HG02759 (cell line): ENCODE measurements around the gene ERBIN.
"Not testable (repeated sequence)": the region's sequence is repeated elsewhere in the genome, so short reads cannot be mapped to it uniquely, and the experiment has no call there.

Experiments used
- ATAC-seq: cut with Tn5 transposase; IDR thresholded peaks from one replicate; pipeline ENCODE4 v1.9.1; 2021; ENCODE audit warnings: mild to moderate bottlenecking, moderate library complexity; ENCODE audit not compliant: unreplicated experiment

ERBIN gene

DNA sequence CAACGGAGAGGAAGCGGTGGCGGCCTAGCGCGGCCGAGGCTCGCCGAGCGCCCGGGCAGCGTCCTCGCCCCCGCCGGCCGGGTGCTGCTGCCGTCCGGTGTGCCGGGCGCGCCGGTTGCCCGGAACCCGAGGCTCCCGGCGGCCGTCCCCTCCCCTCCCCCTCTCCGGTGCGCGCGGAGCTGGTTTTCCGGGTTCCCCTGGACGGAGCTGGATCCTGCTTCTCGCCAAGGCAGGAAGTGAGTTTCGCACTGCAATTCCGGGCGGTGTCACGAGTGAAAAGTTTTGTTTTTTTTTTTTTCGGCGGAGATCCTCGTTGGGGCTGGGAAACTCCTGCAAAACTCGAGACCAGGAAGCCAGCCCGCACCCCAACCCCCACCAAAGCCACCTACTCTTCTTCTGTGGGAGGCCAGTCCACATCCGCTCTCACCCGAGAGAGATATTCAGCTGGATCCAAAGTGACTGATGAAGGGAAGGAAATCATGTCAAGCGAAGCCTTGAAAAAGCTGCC lies at the start of gene ERBIN:
TSS of gene ERBIN (plus strand) at position 300 of the 508 bp plus-strand sequence. CDS start 66,144 bp downstream, outside the sequence.
- ATAC-seq, result peak; percentile 27

GRCh38 chr5:65876970-65877369 lies 49.4 kb upstream of the ERBIN start:
- ATAC-seq, result no peak

GRCh38 chr5:65879668-65880256 lies 46.6 kb upstream of the ERBIN start:
- ATAC-seq, result not testable (repeated sequence)

DNA sequence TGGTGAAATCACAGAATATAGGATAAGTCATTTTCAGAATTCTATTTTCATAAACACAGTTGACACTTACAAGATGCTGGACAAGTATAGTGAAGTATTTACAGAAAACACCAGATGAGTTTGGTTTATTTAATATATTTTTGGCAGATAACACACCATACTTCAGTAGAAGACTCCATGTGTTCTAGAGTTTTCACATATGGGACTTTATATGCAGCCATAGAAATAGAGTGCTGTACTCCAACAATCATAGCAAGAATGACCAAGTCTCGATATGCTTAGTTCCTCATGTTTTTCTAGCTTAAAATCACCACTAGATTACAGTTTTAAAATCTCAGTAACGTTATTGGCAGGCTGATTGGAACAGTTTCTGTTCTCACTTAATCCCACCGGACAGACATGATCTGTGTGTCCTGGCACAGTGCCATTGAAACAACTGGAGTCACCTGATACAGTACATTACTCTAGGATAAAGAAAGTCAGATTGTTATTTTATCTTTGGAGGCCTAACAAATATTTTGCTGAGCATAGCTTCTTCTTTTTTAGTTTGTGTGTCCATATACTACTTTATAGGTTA lies 45.8 kb upstream of the ERBIN start:
- ATAC-seq, result no peak

GRCh38 chr5:65882278-65882677 lies 44.1 kb upstream of the ERBIN start:
- no peak for ATAC-seq

GRCh38 chr5:65883461-65883860 lies 42.9 kb upstream of the ERBIN start:
- ATAC-seq, result no peak

- no peak for ATAC-seq
These were observed 40.0 kb upstream of the ERBIN start for GRCh38 chr5:65886387-65886786.

GRCh38 chr5:65892024-65892423 lies 34.4 kb upstream of the ERBIN start:
- not testable (repeated sequence) for ATAC-seq

DNA sequence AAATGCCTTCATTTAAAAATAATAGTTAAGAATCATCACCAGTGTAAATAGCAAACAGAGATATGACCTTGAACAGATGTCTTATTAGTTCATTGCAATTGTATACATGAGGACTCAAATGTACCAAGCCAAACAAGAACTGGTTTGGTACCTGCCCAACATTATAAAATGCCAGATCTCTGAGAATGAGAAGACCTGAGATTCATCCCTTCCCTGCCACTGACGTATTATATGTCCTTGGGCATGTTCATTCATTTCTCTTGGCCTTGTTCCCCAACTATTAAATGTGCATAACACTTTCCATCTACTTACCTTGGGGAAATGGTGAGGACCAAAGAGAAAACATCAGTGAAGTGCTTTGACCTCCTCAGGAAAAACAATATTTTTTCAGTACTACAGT lies 33.6 kb upstream of the ERBIN start:
- no peak for ATAC-seq

GRCh38 chr5:65893749-65894430 lies 32.5 kb upstream of the ERBIN start:
- ATAC-seq, result no peak

DNA sequence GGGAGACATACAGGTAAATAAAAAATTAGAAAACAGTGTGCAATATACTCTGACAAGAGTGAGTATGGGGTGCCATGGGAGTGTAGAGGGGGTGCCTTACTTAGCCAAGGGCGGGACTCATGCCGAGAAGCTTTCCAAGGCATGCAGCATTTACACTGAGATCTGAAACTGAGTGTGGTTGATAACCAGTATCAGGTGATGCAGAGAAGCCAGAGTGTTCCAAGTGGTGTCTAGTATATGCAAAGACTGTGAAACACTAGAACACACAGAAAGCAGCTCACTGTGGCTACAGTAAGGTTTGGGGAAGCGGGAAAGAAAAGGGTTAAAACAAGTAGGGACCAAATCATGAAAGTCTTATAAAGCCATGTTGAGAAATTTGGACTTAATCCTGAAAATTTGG lies 30.5 kb upstream of the ERBIN start:
- ATAC-seq, result no peak

DNA sequence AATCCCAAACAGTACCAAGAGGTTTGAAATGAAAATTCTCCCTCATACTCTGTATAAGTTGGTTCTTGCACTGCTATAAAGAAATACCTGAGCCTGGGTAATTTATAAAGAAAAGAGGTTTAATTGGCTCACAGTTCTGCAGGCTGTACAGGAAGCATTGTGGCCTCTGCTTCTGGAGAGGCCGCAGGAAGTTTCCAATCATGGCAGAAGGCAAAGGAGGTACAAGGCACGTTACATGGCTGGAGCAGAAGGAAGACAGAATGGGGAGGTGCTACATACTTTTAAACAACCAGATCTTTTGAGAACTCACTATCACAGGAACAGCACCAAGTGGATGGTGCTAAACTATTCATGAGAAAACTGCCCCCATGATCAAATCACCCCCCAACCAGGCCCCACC lies 25.6 kb upstream of the ERBIN start:
- ATAC-seq, result no peak

DNA sequence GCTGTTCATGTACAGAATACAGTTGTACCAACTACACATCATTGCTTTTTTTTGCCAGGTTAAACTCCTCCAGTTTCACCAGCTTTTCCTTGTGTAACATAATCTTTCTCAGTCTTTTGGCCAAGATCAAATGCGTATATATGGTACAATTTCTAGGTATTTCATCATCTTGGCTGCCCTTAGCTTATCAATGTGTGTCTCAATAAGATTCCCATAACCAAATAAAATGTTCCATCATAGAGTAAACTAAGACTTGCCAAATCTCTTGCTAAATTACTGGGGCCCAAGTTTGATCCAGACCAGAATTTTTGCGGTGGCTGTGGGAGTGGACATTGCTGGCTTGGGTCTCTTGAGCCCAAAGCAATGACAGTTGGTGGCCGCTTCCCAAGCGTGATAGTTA lies 24.3 kb upstream of the ERBIN start:
- no peak for ATAC-seq

DNA sequence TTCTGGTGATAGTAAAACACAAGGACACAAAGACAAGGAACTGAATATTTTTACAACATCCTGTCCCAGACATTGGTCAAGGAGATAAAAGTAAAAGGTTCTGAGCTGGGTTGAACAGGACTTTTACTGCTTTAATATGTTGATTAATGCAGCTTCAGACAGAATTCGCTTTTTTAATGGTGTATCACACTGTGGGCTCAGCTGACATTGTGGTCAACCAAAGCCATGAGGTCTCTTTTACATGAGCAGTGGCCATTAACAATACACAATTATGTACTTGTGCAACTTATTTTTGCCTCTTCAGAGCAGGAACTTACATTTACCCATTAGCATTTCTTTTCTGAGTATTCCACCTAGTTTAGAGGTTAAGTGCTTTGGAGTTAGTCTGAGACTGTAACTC lies 22.8 kb upstream of the ERBIN start:
- ATAC-seq, result no peak

DNA sequence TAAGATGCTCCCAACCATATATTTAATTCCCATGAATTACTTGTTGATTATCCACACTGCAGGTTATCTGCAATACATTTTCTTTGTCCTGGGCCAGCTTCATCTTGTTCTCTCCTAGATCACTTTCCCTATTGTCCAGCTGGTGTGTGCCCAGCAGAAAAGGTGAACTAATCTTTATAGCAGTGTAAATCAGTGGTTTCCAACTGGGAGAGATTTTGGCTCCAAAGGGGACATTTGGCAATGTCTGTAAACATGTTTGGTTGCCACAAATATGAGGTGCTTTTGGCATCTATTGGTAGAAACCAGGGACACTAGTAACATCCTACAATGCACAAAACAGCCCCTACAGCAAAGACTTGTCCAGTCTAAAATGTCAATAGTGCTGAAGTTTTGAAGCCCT lies 20.1 kb upstream of the ERBIN start:
- ATAC-seq, result no peak

- ATAC-seq, result no peak
These were observed 19.2 kb upstream of the ERBIN start for GRCh38 chr5:65907135-65907534.

GRCh38 chr5:65910711-65911110 lies 15.7 kb upstream of the ERBIN start:
- no peak for ATAC-seq

DNA sequence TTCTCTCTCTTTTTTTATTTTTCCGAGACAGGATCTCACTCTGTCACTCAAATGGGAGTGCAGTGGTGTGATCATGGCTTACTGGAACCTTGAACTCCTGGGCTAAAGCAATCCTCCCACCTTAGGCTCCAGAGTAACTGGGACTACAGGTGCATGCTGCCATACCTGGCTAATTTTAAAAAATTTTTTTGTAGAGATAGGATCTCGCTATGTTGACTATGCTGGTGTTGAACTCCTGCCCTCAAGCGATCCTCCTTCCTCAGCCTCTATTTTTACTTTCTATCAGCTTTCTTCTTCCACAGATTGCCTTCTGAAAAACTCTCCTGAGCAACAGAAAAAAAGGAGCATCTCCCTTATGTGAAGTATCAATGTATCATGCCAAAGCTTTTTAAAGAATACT lies 14.1 kb upstream of the ERBIN start:
- no peak for ATAC-seq

- ATAC-seq, result no peak
These were observed 12.9 kb upstream of the ERBIN start for GRCh38 chr5:65913519-65913918.

DNA sequence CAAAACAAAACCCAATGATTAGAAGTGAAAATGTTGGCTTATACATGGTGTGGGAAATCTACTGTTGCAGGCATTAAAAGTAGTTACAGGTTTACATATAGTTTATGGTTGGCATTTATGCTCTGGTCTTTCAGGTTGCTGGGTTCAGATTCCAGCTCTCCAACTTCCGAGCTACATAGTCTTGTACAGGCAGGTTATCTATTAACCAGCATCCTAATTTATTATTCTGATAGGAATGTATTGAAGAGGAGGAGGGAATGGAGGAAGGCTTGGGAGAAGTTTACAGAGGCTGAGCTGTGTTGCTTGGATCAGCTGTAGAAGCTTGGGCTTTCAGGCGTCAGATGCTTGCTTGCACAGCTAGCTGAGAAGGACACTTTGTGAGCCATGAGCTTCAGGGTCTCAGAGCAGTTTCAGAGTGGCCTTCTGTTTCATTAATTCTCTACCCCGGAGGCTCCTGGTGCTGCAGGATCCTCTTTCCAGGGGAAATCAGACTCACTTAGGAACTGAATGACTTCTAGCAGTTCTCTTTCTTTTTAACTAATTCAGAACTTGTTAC lies 11.7 kb upstream of the ERBIN start:
- no peak for ATAC-seq

GRCh38 chr5:65915661-65916060 lies 10.7 kb upstream of the ERBIN start:
- ATAC-seq, result not testable (repeated sequence)

- no peak for ATAC-seq
These were observed 10.3 kb upstream of the ERBIN start for GRCh38 chr5:65916066-65916465.
